HG03342 (cell line): Measurements from ENCODE around the gene STX18.
"Not testable (repeated sequence)": the region's sequence is repeated elsewhere in the genome, so short reads cannot be mapped to it uniquely, and the experiment has no call there.

Experiments
- ATAC-seq: cut with Tn5 transposase; IDR thresholded peaks from one replicate; pipeline ENCODE4 v1.9.1; 2021; ENCODE audit warnings: mild to moderate bottlenecking, moderate library complexity; ENCODE audit not compliant: unreplicated experiment

Gene STX18

GRCh38 chr4:4422117-4422516 is 119.7 kb downstream of the STX18 start:
- ATAC-seq = not testable (repeated sequence)

- ATAC-seq = no peak
These were observed 120.5 kb downstream of the STX18 start for GRCh38 chr4:4421356-4421755.

- ATAC-seq = no peak
These were observed 121.4 kb downstream of the STX18 start for GRCh38 chr4:4420421-4420820.

- no peak for ATAC-seq
These were observed 122.0 kb downstream of the STX18 start for GRCh38 chr4:4419896-4420295.

- no peak for ATAC-seq
These were observed 123.0 kb downstream of the STX18 start for GRCh38 chr4:4418676-4419390.

- ATAC-seq = no peak
These were observed 124.0 kb downstream of the STX18 start for GRCh38 chr4:4417886-4418285.

- ATAC-seq = no peak
These were observed 124.9 kb downstream of the STX18 start for GRCh38 chr4:4416981-4417380.

GRCh38 chr4:4415806-4416805 is 125.7 kb downstream of the STX18 start:
- ATAC-seq = no peak

GRCh38 chr4:4415107-4415805 is 126.6 kb downstream of the STX18 start:
- no peak for ATAC-seq

- ATAC-seq = no peak
These were observed 128.0 kb downstream of the STX18 start for GRCh38 chr4:4413806-4414205.

- no peak for ATAC-seq
These were observed 128.5 kb downstream of the STX18 start for GRCh38 chr4:4413373-4413725.

GRCh38 chr4:4412641-4413372 is 129.0 kb downstream of the STX18 start:
- ATAC-seq = no peak

- no peak for ATAC-seq
These were observed 129.9 kb downstream of the STX18 start for GRCh38 chr4:4411906-4412305.

- no peak for ATAC-seq
These were observed 131.6 kb downstream of the STX18 start for GRCh38 chr4:4410271-4410670.

- no peak for ATAC-seq
These were observed 132.3 kb downstream of the STX18 start for GRCh38 chr4:4409416-4410115.

GRCh38 chr4:4408576-4409335 is 133.1 kb downstream of the STX18 start:
- ATAC-seq = no peak

- no peak for ATAC-seq
These were observed 133.7 kb downstream of the STX18 start for GRCh38 chr4:4408132-4408523.

GRCh38 chr4:4407299-4408131 is 134.3 kb downstream of the STX18 start:
- no peak for ATAC-seq
